ENCODE measurements around the gene CYP2S1. TPM values are rescaled to one million over a fixed set of nuclear protein-coding genes. Genes with fewer than 3 reads are reported as not detected.

The CYP2S1 gene
- total RNA-seq, 4 donors from 2014 or later, result 0.48 to 1.2 TPM; not detected in 2

GRCh38 chr19:41189425-41190065, 3.5 kb upstream of the CYP2S1 start:
- Histone ChIP-seq H3K27me3 (peaks cover 3 to 13% of the 10 kb centered on the region in 2 donors), H3K4me1 (no peaks in the 10 kb centered on the region), H3K27ac (no peak overlapping the region), H3K9me3 (no peaks in the 10 kb centered on the region), H3K4me3 (no peak overlapping the region), H3K36me3 (no peaks in the 10 kb centered on the region)
- no peak for TF ChIP-seq POLR2A (IDR thresholded peaks at IDR 0.05)
- no peak for TF ChIP-seq CTCF (IDR thresholded peaks at IDR 0.05)
- DNase-seq, result no peak
- intact Hi-C loops (cut with DNase I; ENCODE audit: low total_unique reads), result no loop called here

GRCh38 chr19:41193430-41194156, 574 bp downstream of the CYP2S1 start:
- Histone ChIP-seq H3K4me3 (no peak overlapping the region), H3K27ac (no peak overlapping the region), H3K36me3 (no peaks in the 10 kb centered on the region), H3K4me1 (no peaks in the 10 kb centered on the region), H3K27me3 (peaks cover 3 to 13% of the 10 kb centered on the region in 2 donors), H3K9me3 (no peaks in the 10 kb centered on the region)
- no peak for DNase-seq
- TF ChIP-seq CTCF (IDR thresholded peaks at IDR 0.05) (no peak), POLR2A (IDR thresholded peaks at IDR 0.05) (no peak)
- intact Hi-C loops (cut with DNase I; ENCODE audit: low total_unique reads), result no loop called here

GRCh38 chr19:41194157-41194552, 1.1 kb downstream of the CYP2S1 start:
- TF ChIP-seq CTCF (IDR thresholded peaks at IDR 0.05), result no peak
- no peak for TF ChIP-seq POLR2A (IDR thresholded peaks at IDR 0.05)
- H3K27me3 ChIP-seq, result peaks cover 3 to 13% of the 10 kb centered on the region in 2 donors
- H3K36me3 ChIP-seq, result no peaks in the 10 kb centered on the region
- H3K27ac ChIP-seq, result no peak overlapping the region
- no peak for DNase-seq
- H3K9me3 ChIP-seq, result no peaks in the 10 kb centered on the region
- intact Hi-C loops (cut with DNase I; ENCODE audit: low total_unique reads), result no loop called here
- H3K4me1 ChIP-seq, result no peaks in the 10 kb centered on the region
- no peak overlapping the region for H3K4me3 ChIP-seq

GRCh38 chr19:41195675-41196497, 2.9 kb downstream of the CYP2S1 start:
- DNase-seq, result no peak
- no peak for TF ChIP-seq POLR2A (IDR thresholded peaks at IDR 0.05)
- no peak for TF ChIP-seq CTCF (IDR thresholded peaks at IDR 0.05)
- no peaks in the 10 kb centered on the region for H3K4me1 ChIP-seq
- no peaks in the 10 kb centered on the region for H3K36me3 ChIP-seq
- H3K9me3 ChIP-seq, result no peaks in the 10 kb centered on the region
- peaks cover 3 to 13% of the 10 kb centered on the region in 2 donors for H3K27me3 ChIP-seq
- no peak overlapping the region for H3K4me3 ChIP-seq
- intact Hi-C loops (cut with DNase I; ENCODE audit: low total_unique reads), result no loop called here
- no peak overlapping the region for H3K27ac ChIP-seq
